ENCODE measurements around the gene PREX1.
"Not testable (repeated sequence)": the region's sequence is repeated elsewhere in the genome, so short reads cannot be mapped to it uniquely, and the experiment has no call there.

PREX1 gene

GRCh38 chr20:48826480-48826879 is 1.3 kb downstream of the PREX1 start:
- DNase-seq (ENCODE audit: low read depth): not testable (repeated sequence)

- DNase-seq (ENCODE audit: low read depth): no peak
Observed at GRCh38 chr20:48826069-48826468, 1.7 kb downstream of the PREX1 start.

DNA sequence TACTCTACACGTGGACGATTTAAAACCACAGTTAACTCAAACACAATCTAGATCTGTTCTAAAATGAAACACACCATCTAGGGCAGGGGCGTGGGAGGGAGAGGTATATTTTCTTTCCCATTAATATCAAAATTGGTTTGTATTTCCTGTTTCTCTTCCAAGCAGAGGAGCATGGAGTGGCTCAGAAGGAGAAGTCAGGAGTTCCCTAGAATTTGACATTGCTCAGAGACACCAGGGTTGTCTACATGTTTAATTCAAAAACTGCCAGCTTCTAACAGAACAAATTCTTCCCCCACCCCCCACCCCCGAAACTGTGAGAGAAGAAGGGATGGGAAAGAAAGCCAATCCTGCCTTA is 2.3 kb downstream of the PREX1 start:
- DNase-seq (ENCODE audit: low read depth): no peak

DNA sequence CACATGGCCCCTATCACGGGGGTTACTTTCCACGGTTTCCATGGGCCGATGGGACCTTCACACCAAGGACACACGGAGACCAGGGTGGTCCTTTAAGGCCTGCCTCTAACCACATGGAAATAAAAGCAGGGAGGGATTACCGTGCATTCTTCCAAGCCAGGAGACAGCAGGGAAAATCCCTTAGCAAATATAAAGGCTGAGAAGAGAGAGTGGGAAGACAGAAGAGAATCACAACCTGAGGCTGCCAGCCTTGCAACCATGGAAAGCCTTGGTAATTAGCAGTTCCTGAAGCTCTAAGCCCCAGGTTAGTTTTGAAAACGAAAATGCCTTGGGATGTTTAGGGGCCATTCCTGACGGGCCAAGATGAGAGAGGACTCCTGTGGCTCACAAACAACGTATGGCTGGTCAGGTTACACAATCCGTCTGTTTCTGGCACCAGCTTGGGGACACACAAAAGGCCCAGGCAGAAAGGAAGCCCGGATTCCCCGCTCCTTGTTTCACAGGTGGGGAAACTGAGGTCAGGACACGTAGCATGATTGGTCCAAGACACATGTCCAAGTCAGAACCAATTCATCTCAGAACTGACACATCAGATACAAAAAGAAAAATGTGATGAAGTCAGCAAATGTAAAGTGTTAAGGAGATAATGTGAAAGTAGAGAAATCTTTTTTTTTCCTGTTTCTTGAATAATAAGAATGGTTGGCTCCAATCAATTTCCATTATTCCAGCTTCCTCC is 2.8 kb downstream of the PREX1 start:
- no peak for DNase-seq (ENCODE audit: low read depth)

GRCh38 chr20:48823960-48824498 is 3.8 kb downstream of the PREX1 start:
- peak; percentile 62 for DNase-seq (ENCODE audit: low read depth)

GRCh38 chr20:48823476-48823875 is 4.3 kb downstream of the PREX1 start:
- DNase-seq (ENCODE audit: low read depth): no peak

DNA sequence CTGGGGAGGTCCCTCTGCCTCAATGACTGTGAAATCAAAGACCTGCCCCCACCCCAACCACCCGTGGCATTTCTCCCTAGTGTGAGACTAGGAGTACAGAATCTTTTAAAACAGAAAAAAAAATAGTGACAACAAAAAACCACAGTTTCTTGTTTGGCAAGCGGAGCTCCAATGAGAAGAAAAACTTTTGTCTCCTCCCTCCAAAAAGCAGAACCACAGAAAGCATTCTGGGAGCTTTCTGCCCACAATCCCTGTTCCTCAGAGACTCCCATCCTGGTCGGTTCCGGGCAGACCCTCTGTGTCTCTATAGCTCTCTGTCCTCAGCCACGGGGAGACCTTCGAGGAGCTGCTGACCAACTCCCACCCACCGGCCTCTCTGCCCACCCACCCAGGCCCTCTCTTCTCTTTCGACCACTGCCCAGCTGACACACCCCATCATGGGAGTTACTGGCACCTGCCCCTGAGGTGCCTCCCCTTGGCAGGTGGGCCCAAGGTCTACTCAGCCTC is 4.9 kb downstream of the PREX1 start:
- DNase-seq (ENCODE audit: low read depth): no peak

GRCh38 chr20:48822178-48822577 is 5.6 kb downstream of the PREX1 start:
- no peak for DNase-seq (ENCODE audit: low read depth)

GRCh38 chr20:48821261-48821920 is 6.4 kb downstream of the PREX1 start:
- DNase-seq (ENCODE audit: low read depth): no peak

- no peak for DNase-seq (ENCODE audit: low read depth)
Observed at GRCh38 chr20:48820649-48820973, 7.2 kb downstream of the PREX1 start.

DNA sequence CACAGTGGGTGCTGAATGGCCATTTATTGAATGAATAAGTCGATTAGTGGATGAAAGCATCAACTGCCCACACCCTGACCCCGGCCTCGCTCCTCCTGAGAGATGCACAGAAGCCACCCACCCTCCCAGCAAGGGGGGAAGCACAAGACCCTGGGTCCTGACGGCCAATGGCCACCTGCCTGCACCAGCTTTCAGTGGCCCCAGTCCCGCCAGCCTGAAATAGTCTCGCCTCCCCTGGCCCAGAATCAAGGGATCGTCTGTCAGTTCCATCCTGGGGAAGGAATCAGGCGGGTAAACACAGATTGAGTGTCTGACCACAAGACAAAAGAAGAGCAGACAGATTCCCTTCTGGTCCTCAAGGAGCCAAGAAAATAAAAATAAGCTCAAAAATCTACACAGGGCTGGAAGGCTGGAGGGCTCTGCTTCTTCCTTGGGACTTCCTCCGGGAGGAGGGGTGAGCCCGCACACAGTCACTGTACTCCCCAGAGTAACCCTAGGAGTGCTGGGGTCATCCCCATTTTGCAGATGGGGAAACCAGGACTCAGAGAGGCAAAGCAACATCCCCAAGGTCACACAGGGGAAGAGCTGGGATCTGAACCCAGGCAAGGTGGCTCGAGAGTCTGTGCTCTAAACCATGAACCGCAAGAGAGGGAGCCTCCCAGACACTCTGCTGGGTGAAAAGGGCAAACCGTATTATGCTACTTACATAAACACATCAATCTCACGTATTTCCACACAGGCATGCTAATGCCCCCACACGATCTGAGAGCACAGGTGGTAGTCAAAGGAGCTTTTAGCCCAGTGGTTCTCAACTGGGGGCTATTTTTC is 7.8 kb downstream of the PREX1 start:
- no peak for DNase-seq (ENCODE audit: low read depth)

- DNase-seq (ENCODE audit: low read depth): no peak
Observed at GRCh38 chr20:48819089-48819488, 8.7 kb downstream of the PREX1 start.

- peak; percentile 32 for DNase-seq (ENCODE audit: low read depth)
Observed at GRCh38 chr20:48818481-48818987, 9.3 kb downstream of the PREX1 start.

GRCh38 chr20:48818031-48818370 is 9.8 kb downstream of the PREX1 start:
- no peak for DNase-seq (ENCODE audit: low read depth)

GRCh38 chr20:48817367-48818030 is 10.3 kb downstream of the PREX1 start:
- DNase-seq (ENCODE audit: low read depth): no peak

DNA sequence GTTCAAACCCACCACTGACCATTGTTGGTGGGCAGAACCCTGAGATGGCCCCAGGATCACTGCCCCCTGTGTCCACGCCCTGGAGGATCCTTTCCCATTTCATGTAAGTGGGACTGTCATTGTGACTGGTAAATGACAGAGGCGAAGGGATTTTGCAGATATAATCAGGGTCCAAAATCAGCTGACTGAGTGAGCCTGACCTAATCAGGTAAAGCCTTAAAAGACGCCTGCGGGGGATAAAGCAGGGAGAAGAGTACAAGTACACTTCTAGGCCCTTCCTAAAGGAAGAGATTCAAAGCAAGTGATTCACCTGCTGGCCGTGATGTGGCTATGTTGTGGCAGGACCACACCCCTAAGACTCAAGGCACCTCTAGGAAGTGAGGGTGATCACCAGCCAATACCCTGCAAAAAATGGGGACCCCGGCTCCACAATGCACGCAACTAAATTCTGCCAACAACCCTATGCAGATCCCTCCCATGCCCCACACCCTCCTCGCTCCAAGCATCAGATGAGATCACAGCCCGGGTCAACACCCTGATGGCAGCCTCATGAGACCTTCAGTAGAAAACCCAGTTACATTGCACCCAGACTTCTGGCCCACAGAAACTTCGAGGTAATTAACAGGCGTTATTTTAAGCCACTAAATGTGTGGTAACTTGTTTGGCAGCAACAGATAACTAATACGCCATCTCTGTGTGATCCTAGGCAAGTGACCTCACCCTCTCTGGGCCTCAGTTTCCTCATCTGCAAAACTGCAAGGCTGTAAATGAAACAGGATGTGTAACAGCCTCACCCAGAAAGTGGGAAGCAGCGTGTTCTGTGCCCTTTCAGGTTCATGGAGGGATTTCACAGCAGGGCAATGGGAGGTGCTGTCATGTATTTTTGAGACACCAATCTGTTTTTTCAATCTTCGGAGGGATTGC is 11.3 kb downstream of the PREX1 start:
- DNase-seq (ENCODE audit: low read depth): no peak

GRCh38 chr20:48815537-48815936 is 12.3 kb downstream of the PREX1 start:
- no peak for DNase-seq (ENCODE audit: low read depth)

- DNase-seq (ENCODE audit: low read depth): no peak
Observed at GRCh38 chr20:48814633-48815032, 13.2 kb downstream of the PREX1 start.

DNA sequence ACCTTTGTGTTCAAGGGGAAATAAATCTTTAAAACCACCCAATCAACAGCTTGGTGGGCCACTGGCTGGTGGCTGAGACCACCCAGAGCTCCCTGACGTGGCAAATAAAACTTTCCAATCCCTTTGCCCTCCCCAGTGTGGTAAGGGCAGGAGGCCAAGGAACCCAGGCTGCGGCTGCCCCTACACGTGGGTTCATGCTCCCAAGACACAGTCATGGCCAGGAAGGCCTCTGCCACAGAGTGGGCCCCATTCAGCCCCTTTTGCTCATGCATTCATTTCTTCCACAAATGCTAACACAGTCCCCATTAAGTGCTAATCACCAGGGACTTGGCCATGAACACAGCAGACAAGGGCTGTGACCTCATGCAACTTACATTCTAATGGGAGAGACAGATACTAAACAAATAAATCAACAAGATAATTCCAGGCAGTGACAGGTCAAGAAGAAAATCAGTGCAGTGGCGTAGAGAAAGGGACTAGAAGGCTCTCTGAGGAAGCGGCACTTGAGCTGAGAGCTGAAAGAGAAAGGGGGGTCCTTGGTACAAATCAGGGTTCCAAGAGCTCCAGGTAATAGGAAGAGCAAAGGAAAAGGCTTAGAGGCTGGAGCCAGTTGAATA is 13.8 kb downstream of the PREX1 start:
- no peak for DNase-seq (ENCODE audit: low read depth)

- DNase-seq (ENCODE audit: low read depth): no peak
Observed at GRCh38 chr20:48813446-48813747, 14.4 kb downstream of the PREX1 start.
